ENCODE measurements around the gene GPR37L1.

DNA sequence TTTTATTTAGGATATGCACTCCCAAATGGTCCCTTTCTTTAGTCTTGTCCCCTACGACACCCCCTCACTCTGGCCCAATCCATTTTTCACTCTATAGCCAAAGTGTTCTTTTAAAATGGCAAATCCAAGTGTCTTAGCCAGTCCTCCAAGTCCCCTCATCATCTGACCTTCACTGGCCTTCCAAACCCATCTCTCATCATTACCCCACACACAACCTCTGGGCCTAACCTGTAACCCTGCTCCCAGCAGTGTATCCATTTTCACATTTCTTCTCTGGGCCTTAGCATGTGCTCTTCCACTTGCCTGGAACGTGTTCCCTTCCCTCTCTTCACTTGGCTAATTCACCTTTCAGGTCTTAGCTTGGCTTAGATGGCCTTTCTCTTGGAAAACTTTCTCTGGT, 28.3 kb downstream of the GPR37L1 start:
- TF ChIP-seq, protein P1, sequence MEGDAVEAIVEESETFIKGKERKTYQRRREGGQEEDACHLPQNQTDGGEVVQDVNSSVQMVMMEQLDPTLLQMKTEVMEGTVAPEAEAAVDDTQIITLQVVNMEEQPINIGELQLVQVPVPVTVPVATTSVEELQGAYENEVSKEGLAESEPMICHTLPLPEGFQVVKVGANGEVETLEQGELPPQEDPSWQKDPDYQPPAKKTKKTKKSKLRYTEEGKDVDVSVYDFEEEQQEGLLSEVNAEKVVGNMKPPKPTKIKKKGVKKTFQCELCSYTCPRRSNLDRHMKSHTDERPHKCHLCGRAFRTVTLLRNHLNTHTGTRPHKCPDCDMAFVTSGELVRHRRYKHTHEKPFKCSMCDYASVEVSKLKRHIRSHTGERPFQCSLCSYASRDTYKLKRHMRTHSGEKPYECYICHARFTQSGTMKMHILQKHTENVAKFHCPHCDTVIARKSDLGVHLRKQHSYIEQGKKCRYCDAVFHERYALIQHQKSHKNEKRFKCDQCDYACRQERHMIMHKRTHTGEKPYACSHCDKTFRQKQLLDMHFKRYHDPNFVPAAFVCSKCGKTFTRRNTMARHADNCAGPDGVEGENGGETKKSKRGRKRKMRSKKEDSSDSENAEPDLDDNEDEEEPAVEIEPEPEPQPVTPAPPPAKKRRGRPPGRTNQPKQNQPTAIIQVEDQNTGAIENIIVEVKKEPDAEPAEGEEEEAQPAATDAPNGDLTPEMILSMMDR (IDR thresholded peaks at IDR 0.05), result no peak
- no peak for TF ChIP-seq POLR2A (IDR thresholded peaks at IDR 0.05)
